Stimulated activated CD4-positive, alpha-beta T cell treated with anti-CD3 and anti-CD28 coated beads, Interleukin-1b, Interleukin-23, amount 100 ng/mL, for 24 hours (primary cell): ENCODE measurements around the gene GATA2.

Experiments used
- DNase-seq, 4 experiments: peaks; one replicate each; pipeline ENCODE4 v3.0.0-alpha.2; 2020; ENCODE audit warnings: low read depth in 4 of 4, low spot score in 1 of 4

GATA2 gene

GRCh38 chr3:128488636-128488990 lies 4.4 kb downstream of the GATA2 start:
- DNase-seq, result no peak

- DNase-seq, result no peak
Observed at GRCh38 chr3:128487813-128488635, 5.0 kb downstream of the GATA2 start.

GRCh38 chr3:128487538-128487812 lies 5.5 kb downstream of the GATA2 start:
- no peak for DNase-seq

- DNase-seq, result no peak
Observed at GRCh38 chr3:128486681-128487537, 6.1 kb downstream of the GATA2 start.

GRCh38 chr3:128486205-128486628 lies 6.8 kb downstream of the GATA2 start:
- DNase-seq, result no peak

GRCh38 chr3:128485282-128486204 lies 7.5 kb downstream of the GATA2 start:
- no peak for DNase-seq

GRCh38 chr3:128484404-128485281 lies 8.4 kb downstream of the GATA2 start:
- DNase-seq, result no peak

GRCh38 chr3:128483657-128484403 lies 9.2 kb downstream of the GATA2 start:
- DNase-seq, result no peak

- DNase-seq, result no peak
Observed at GRCh38 chr3:128482666-128483656, 10.0 kb downstream of the GATA2 start.

- DNase-seq, result no peak
Observed at GRCh38 chr3:128482175-128482574, 10.8 kb downstream of the GATA2 start.

GRCh38 chr3:128481438-128481942 lies 11.5 kb downstream of the GATA2 start:
- DNase-seq, result no peak

- DNase-seq, result no peak
Observed at GRCh38 chr3:128480717-128481437, 12.1 kb downstream of the GATA2 start.

- DNase-seq, result no peak
Observed at GRCh38 chr3:128480278-128480677, 12.7 kb downstream of the GATA2 start.

GRCh38 chr3:128479558-128480086 lies 13.4 kb downstream of the GATA2 start:
- DNase-seq, result no peak

- DNase-seq, result no peak
Observed at GRCh38 chr3:128478576-128479506, 14.2 kb downstream of the GATA2 start.

- no peak for DNase-seq
Observed at GRCh38 chr3:128476659-128477058, 16.3 kb downstream of the GATA2 start.
